H7 (cell line): ENCODE measurements around the gene CDCP2. TPM values are rescaled to one million over a fixed set of nuclear protein-coding genes. Genes with fewer than 3 reads are reported as not detected.

Experiments
- DNase-seq: peaks from one replicate; pipeline ENCODE4 v3.0.0; 2012
- H3K27me3 ChIP-seq: 2 replicates; pipeline ENCODE4 v1.6.0; 2011; ENCODE audit warnings: mild to moderate bottlenecking, low read length; ENCODE audit not compliant: control insufficient read depth, insufficient read depth
- H3K36me3 ChIP-seq: replicated peaks from 2 replicates; pipeline ENCODE4 v1.5.1; 2011; ENCODE audit warnings: low read length; ENCODE audit not compliant: control insufficient read depth, insufficient read depth
- H3K4me3 ChIP-seq: 2 replicates; pipeline ENCODE4 v1.5.1; 2011; ENCODE audit warnings: low read depth, mild to moderate bottlenecking, control low read depth, low read length, moderate library complexity; ENCODE audit not compliant: insufficient read depth
- total RNA-seq: library from RNA; depleted of rRNA; stranded (reverse); fragments of >200 nt; shearing (Covaris generic); gene quantifications from 2 replicates; pipeline ENCODE4 v1.2.3, GENCODE V29; 2014; rRNA removed

Gene CDCP2
- total RNA-seq, 1 experiment from 2014 or later, result not detected

DNA sequence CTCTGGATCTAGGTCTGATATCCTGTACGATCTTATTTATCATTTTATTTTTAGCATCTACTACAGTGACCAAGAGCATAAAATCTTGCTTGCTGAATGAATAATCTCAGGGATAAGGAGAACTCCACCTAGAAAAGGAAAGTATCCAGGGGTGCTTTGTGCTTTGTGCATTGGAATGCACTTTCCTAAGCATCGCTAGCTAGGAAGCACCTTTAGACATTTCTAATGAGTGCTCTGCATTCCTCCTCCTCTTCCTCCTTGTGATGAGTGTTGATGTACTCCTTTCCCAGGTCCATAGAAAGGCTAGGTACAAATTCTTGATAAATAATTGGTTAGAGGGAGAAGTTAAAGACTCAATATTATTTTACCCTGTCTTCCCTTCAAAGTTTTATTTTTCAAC lies 68.0 kb downstream of the CDCP2 start:
- no peaks in the 10 kb centered on the region for H3K27me3 ChIP-seq
- no peak for DNase-seq
- H3K36me3 ChIP-seq, result no peaks in the 10 kb centered on the region
- no peak overlapping the region for H3K4me3 ChIP-seq

Other genes starting within 250 kb of the CDCP2 start
- gene IFT25, start 207.3 kb downstream of the CDCP2 start, total RNA-seq, result 25.7 and 30.0 TPM in 2 replicates
- gene LRRC42, start 206.7 kb downstream of the CDCP2 start, total RNA-seq, result 77.2 and 80.9 TPM in 2 replicates
- gene LDLRAD1, start 134.8 kb downstream of the CDCP2 start, total RNA-seq, result not detected in 2 replicates
- 127 and 136 TPM in 2 replicates for gene TMEM59, start 99.8 kb downstream of the CDCP2 start, total RNA-seq
- gene TCEANC2, start 99.4 kb downstream of the CDCP2 start, total RNA-seq, result 4.3 and 6.4 TPM in 2 replicates
- 13.3 and 14.3 TPM in 2 replicates for gene CYB5RL, start 47.0 kb upstream of the CDCP2 start, total RNA-seq
- 268 and 275 TPM in 2 replicates for gene MRPL37, start 47.2 kb upstream of the CDCP2 start, total RNA-seq